ENCODE data around the gene FLYWCH1. TPM values are rescaled to one million over a fixed set of nuclear protein-coding genes. Genes with fewer than 3 reads are reported as not detected.

FLYWCH1 gene
- total RNA-seq, 4 donors from 2014 or later: 31.3 to 49.8 (median 41.5) TPM

DNA sequence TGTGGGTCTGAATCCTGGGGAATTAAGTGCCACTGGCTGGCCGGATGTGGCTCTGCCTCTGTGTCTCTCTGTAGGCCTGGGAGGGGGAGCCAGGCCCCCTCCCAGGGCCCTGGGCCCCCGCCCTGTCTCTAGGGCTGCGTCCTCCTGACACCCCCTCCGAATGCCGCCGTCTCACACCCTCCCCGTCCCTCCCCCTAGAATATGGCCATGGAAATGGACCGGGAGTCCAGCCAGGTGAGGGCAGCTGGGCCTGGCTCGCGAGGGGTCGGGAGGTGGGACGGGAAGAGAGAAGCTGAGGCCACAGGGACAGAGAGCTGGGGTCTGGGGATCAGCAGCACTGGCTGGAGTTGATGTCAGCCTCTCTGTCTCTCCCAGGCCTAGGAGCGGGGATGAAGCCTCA lies 84.6 kb downstream of the FLYWCH1 start:
- intact Hi-C loops (cut with DNase I): no loop called here
- no peaks in the 10 kb centered on the region for H3K4me1 ChIP-seq
- H3K27ac ChIP-seq: no peak overlapping the region
- TF ChIP-seq, protein P1, sequence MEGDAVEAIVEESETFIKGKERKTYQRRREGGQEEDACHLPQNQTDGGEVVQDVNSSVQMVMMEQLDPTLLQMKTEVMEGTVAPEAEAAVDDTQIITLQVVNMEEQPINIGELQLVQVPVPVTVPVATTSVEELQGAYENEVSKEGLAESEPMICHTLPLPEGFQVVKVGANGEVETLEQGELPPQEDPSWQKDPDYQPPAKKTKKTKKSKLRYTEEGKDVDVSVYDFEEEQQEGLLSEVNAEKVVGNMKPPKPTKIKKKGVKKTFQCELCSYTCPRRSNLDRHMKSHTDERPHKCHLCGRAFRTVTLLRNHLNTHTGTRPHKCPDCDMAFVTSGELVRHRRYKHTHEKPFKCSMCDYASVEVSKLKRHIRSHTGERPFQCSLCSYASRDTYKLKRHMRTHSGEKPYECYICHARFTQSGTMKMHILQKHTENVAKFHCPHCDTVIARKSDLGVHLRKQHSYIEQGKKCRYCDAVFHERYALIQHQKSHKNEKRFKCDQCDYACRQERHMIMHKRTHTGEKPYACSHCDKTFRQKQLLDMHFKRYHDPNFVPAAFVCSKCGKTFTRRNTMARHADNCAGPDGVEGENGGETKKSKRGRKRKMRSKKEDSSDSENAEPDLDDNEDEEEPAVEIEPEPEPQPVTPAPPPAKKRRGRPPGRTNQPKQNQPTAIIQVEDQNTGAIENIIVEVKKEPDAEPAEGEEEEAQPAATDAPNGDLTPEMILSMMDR (IDR thresholded peaks at IDR 0.05): no peak
- no peaks in the 10 kb centered on the region for H3K27me3 ChIP-seq
- H3K9me3 ChIP-seq: no peaks in the 10 kb centered on the region
- WGBS, 2 donors: 82 to 88% methylated on average over 11 to 12 of the region's 13 CpGs
- no peak for DNase-seq
- H3K4me3 ChIP-seq (replicated peaks in 1 of 3): no peak overlapping the region
- H3K36me3 ChIP-seq: no peaks in the 10 kb centered on the region

DNA sequence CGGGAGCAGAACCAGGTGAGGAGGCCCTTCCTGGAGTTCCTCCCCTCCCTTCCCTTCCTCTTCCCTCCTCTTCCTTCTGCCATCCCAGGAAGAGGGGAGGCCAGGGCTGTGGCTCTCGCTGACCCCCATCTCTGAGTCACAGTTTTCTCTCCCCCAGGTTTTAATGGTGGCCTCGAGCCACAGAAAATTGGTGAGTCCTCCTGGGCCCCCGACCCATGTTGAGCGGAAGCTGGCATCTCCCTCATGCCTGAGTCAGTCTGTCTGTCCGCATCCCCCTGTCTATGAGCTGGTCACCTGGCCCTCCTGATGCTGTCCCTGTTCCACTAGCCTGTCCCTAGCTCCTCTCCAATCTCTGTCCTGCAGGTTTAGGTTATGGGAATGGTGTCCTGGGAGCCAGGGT lies 88.2 kb downstream of the FLYWCH1 start:
- peaks cover 0 to 3% of the 10 kb centered on the region in 2 donors for H3K4me1 ChIP-seq
- no peak for TF ChIP-seq POLR2A (IDR thresholded peaks at IDR 0.05)
- TF ChIP-seq, protein P1 (IDR thresholded peaks at IDR 0.05): no peak
- intact Hi-C loops (cut with DNase I): no loop called here
- H3K36me3 ChIP-seq: no peaks in the 10 kb centered on the region
- WGBS, 2 donors: 87 to 88% methylated on average over 6 of the region's 6 CpGs
- no peak overlapping the region for H3K4me3 ChIP-seq (replicated peaks in 1 of 3)
- DNase-seq: no peak
- no peak overlapping the region for H3K27ac ChIP-seq
- no peaks in the 10 kb centered on the region for H3K9me3 ChIP-seq
- H3K27me3 ChIP-seq: no peaks in the 10 kb centered on the region

DNA sequence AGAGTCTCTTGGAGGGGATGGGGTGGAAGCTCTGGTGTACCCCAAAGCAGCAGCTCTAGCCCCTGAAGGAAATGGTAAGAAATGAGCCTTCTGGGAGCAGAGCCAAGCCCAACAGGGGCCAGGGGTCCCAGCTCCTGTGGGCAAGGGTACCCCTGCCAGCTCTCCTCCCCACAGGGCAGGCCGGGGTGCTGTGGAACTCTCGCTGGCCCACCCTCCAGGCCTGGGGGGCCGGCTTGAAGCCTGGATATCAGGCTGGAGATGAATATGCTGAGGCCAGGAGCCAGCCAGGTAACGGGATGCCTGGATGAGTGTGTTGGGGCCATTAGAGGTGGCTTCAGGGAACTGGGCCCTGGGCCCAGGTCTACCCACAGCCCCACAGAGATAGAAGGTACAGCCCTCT lies 88.8 kb downstream of the FLYWCH1 start:
- H3K36me3 ChIP-seq: no peaks in the 10 kb centered on the region
- no peak overlapping the region for H3K27ac ChIP-seq
- 90 to 100% methylated on average over 1 of the region's 4 CpGs for WGBS, 2 donors
- no peak for DNase-seq
- TF ChIP-seq, protein P1 (IDR thresholded peaks at IDR 0.05): no peak
- TF ChIP-seq POLR2A (IDR thresholded peaks at IDR 0.05): no peak
- intact Hi-C loops (cut with DNase I): no loop called here
- no peaks in the 10 kb centered on the region for H3K27me3 ChIP-seq
- peaks cover 0 to 4% of the 10 kb centered on the region in 2 donors for H3K4me1 ChIP-seq
- H3K9me3 ChIP-seq: no peaks in the 10 kb centered on the region
- H3K4me3 ChIP-seq (replicated peaks in 1 of 3): no peak overlapping the region

Small RNAs within 50 kb of the gene (small RNA-seq; reads per million reads assigned to genes)
- not detected for gene LINC00514

Other genes with a start within 250 kb of the FLYWCH1 start
- gene KCTD5, start 229.4 kb upstream of the FLYWCH1 start, total RNA-seq: 10 to 100 TPM in 3 of 4 donors, 1 to 10 TPM in 1; 8.6 to 23.3 (median 15.1) TPM
- 1 to 10 TPM in 3 of 4 donors, not detected in 1; 1.1 to 1.5 (median 1.1) TPM for gene PRSS27, start 191.7 kb upstream of the FLYWCH1 start, total RNA-seq
- gene SRRM2, start 159.3 kb upstream of the FLYWCH1 start, total RNA-seq: 100 to 1,000 TPM; 262 to 378 (median 312) TPM
- 100 to 1,000 TPM; 373 to 786 (median 647) TPM for gene ELOB, start 134.7 kb upstream of the FLYWCH1 start, total RNA-seq
- not detected for gene PRSS33, start 124.4 kb upstream of the FLYWCH1 start, total RNA-seq
- not detected for gene PRSS41, start 113.5 kb upstream of the FLYWCH1 start, total RNA-seq
- gene PRSS21, start 94.7 kb upstream of the FLYWCH1 start, total RNA-seq: under 1 TPM in 1 of 4 donors, not detected in 3; 0.56 TPM
- not detected for gene ZG16B, start 81.6 kb upstream of the FLYWCH1 start, total RNA-seq
- 1 to 10 TPM; 1.2 to 7.7 (median 4.6) TPM for gene PRSS22, start 53.8 kb upstream of the FLYWCH1 start, total RNA-seq
- gene FLYWCH2, start 28.7 kb upstream of the FLYWCH1 start, total RNA-seq: 10 to 100 TPM; 58.4 to 89.3 (median 73.8) TPM
- not detected for gene KREMEN2, start 52.3 kb downstream of the FLYWCH1 start, total RNA-seq
- 1 to 10 TPM; 2.8 to 5.6 (median 3.3) TPM for gene PAQR4, start 57.4 kb downstream of the FLYWCH1 start, total RNA-seq
- gene PKMYT1, start 68.5 kb downstream of the FLYWCH1 start, total RNA-seq: under 1 TPM in 2 of 4 donors, not detected in 2; 0.81 to 0.88 TPM
- gene CLDN9, start 101.0 kb downstream of the FLYWCH1 start, total RNA-seq: under 1 TPM in 1 of 4 donors, not detected in 3; 0.33 TPM
- gene CLDN6, start 106.3 kb downstream of the FLYWCH1 start, total RNA-seq: not detected
- gene TNFRSF12A, start 108.4 kb downstream of the FLYWCH1 start, total RNA-seq: 100 to 1,000 TPM in 1 of 4 donors, 10 to 100 TPM in 3; 47.9 to 110 (median 67.0) TPM
- 10 to 100 TPM; 10.1 to 51.7 (median 29.7) TPM for gene HCFC1R1, start 112.0 kb downstream of the FLYWCH1 start, total RNA-seq
- gene THOC6, start 112.1 kb downstream of the FLYWCH1 start, total RNA-seq: 10 to 100 TPM; 16.5 to 19.1 (median 17.6) TPM
- 10 to 100 TPM in 3 of 4 donors, 1 to 10 TPM in 1; 7.3 to 17.8 (median 14.6) TPM for gene BICDL2, start 125.0 kb downstream of the FLYWCH1 start, total RNA-seq
- gene MMP25, start 134.6 kb downstream of the FLYWCH1 start, total RNA-seq: 1 to 10 TPM in 1 of 4 donors, under 1 TPM in 3; 0.49 to 1.6 (median 0.70) TPM
- 10 to 100 TPM; 24.0 to 53.6 (median 28.9) TPM for gene IL32, start 153.7 kb downstream of the FLYWCH1 start, total RNA-seq
- not detected for gene ZSCAN10, start 187.4 kb downstream of the FLYWCH1 start, total RNA-seq
- gene ZNF205, start 200.7 kb downstream of the FLYWCH1 start, total RNA-seq: 10 to 100 TPM; 18.5 to 28.9 (median 19.6) TPM
- gene ZNF213, start 223.1 kb downstream of the FLYWCH1 start, total RNA-seq: 10 to 100 TPM in 1 of 4 donors, 1 to 10 TPM in 3; 5.2 to 10.2 (median 8.7) TPM